T47D (cell line): ENCODE measurements around the gene GRIK3.

ENCODE experiments used
- DNase-seq, 2 experiments: peaks; one replicate each; pipeline versions ENCODE4 v3.0.0 to v3.0.0-alpha.2; 2011 to 2012; ENCODE audit warnings: low read depth in 1 of 2, low spot score in 1 of 2
- JUND ChIP-seq: IDR thresholded peaks from 2 replicates; pipeline ENCODE4 v1.6.1; 2012; ENCODE audit warnings: low read depth
- in situ Hi-C: cut with HindIII; loops from 2 replicates; pipeline ENCODE4 v1.10.0; 2016; ENCODE audit warnings: low sequenced_read_pairs, low pct_unique_long_range_greater_than_20kb

The GRIK3 gene

GRCh38 chr1:36805979-36806640 lies 228.2 kb downstream of the GRIK3 start:
- in situ Hi-C loops = no loop called here
- no peak for DNase-seq

GRCh38 chr1:36804669-36805314 lies 229.5 kb downstream of the GRIK3 start:
- in situ Hi-C loops = no loop called here

More at GRCh38 chr1:36805979-36806640, 228.2 kb downstream of the GRIK3 start:
- TF ChIP-seq JUND = no peak

GRCh38 chr1:36803868-36804570 lies 230.3 kb downstream of the GRIK3 start:
- no peak for TF ChIP-seq JUND
- in situ Hi-C loops = no loop called here
- DNase-seq = no peak

More at GRCh38 chr1:36804669-36805314, 229.5 kb downstream of the GRIK3 start:
- no peak for DNase-seq
- no peak for TF ChIP-seq JUND

- DNase-seq = peak in 1 of 2 experiments; percentile 43
- in situ Hi-C loops = no loop called here
- TF ChIP-seq JUND = no peak
Measured at GRCh38 chr1:36802018-36802417, 232.3 kb downstream of the GRIK3 start.

GRCh38 chr1:36797761-36798160 lies 236.6 kb downstream of the GRIK3 start:
- in situ Hi-C loops = no loop called here
- no peak for DNase-seq
- no peak for TF ChIP-seq JUND

GRCh38 chr1:36796733-36797132 lies 237.6 kb downstream of the GRIK3 start:
- no peak for TF ChIP-seq JUND
- in situ Hi-C loops = no loop called here
- no peak for DNase-seq

GRCh38 chr1:36796106-36796590 lies 238.2 kb downstream of the GRIK3 start:
- no peak for TF ChIP-seq JUND
- in situ Hi-C loops = no loop called here
- no peak for DNase-seq

GRCh38 chr1:36794460-36794859 lies 239.9 kb downstream of the GRIK3 start:
- in situ Hi-C loops = no loop called here
- no peak for DNase-seq
- TF ChIP-seq JUND = no peak

GRCh38 chr1:36793452-36793851 lies 240.9 kb downstream of the GRIK3 start:
- in situ Hi-C loops = no loop called here
- TF ChIP-seq JUND = no peak
- DNase-seq = no peak

GRCh38 chr1:36792292-36792691 lies 242.0 kb downstream of the GRIK3 start:
- no peak for TF ChIP-seq JUND
- DNase-seq = no peak
- in situ Hi-C loops = no loop called here

- DNase-seq = no peak
- TF ChIP-seq JUND = no peak
- in situ Hi-C loops = no loop called here
Measured at GRCh38 chr1:36790191-36790590, 244.1 kb downstream of the GRIK3 start.

- in situ Hi-C loops = no loop called here
- TF ChIP-seq JUND = no peak
- no peak for DNase-seq
Measured at GRCh38 chr1:36789535-36789934, 244.8 kb downstream of the GRIK3 start.

- no peak for DNase-seq
- in situ Hi-C loops = no loop called here
- TF ChIP-seq JUND = no peak
Measured at GRCh38 chr1:36787312-36787913, 246.9 kb downstream of the GRIK3 start.
